ENCODE results near the gene GAB4.

GAB4 gene

GRCh38 chr22:16975155-16975885 is 32.7 kb downstream of the GAB4 start:
- no peak for DNase-seq

DNA sequence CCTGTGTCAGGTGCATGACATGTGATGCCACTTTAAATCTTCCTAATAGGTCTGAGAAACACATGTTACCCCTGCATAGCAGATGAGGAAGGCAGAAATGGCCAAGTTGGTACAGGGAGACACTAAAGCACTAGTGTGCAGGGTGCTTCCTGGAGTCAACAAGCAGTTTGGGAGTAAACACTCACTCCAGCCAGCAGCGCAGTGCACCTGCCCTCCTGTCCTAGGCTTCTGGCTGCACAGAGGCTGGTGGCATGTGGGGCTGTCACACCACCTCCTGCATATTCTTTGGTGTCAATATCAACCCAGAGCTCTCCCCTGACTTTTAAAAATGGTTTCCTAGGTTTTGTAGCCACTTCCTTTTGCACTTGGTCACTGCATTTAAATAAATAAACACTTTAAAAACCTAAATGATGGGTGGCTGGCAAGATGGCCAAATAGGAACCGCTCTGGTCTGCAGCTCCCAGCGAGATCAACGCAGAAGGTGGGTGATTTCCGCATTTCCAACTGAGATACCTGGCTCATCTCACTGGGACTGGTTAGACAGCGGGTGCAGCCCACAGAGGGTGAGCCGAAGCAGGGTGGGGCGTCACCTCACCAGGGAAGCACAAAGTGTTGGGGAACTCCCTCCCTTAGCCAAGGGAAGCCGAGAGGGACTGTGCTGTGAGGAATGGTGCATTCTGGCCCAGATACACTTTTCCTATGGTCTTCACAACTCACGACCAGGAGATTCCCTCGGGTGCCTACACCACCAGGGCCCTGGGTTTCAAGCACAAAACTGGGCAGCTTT is 33.5 kb downstream of the GAB4 start:
- DNase-seq: no peak

- DNase-seq: no peak
Observed at GRCh38 chr22:16973591-16974297, 34.3 kb downstream of the GAB4 start.

DNA sequence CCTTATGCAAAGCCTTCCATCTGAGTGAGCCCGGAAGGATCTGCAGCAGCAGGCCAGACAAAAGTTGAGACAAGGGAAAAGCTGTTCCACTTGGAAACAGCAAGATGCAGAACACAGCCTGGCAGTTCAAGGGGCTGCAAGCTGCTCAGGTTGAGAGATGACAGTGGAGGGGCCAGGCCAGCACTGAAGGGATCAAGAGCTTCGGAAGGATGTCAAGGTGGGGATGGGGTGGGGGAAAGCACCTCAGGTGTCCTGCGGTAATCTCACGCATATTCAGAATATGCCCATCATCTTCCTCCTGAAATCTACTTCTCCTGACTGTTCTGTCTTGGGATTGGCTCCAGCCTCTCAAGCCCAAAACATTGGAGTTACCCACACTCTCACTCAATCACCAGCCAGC is 35.7 kb downstream of the GAB4 start:
- no peak for DNase-seq

GRCh38 chr22:16970446-16970845 is 37.6 kb downstream of the GAB4 start:
- no peak for DNase-seq

DNA sequence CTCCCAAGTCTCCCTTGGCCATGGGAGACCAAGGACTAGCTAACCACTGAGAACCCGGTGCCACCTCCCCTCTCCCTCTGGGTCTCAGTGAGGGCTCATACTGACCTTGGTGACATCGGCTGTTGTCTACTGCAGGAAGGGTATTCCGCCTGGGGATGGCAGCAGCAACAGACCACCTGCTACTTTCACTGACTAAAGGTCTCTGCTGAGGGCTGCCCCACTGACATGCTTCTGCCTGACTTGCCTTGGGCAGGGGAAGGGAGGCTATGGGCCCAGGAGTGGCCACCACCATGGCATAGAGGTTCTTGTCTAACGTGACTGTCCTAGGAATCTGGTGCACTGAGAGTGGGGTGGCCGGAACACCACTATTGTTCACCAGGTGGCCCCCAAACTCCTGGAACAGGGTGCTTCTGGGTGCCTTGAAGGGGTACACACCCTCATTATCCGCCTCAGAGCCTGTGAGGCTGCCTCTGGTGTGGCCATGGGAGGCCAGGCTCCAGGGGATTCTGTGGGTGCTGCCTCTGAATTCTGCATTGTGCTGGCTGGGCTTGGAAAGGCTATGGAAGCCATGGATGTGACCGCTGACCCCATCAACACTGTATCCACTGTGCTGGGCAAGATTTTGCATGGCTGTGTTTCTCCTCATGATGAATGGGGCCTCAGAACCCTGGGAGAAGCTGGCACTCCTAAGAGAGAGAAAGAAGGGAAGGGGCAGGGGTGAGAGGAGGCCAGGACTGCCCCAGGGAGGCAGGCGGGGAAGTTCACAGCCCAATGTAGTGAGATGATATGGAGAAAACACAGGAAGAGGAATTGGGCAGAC is 38.3 kb downstream of the GAB4 start:
- no peak for DNase-seq

GRCh38 chr22:16968218-16968595 is 39.8 kb downstream of the GAB4 start:
- DNase-seq: no peak

DNA sequence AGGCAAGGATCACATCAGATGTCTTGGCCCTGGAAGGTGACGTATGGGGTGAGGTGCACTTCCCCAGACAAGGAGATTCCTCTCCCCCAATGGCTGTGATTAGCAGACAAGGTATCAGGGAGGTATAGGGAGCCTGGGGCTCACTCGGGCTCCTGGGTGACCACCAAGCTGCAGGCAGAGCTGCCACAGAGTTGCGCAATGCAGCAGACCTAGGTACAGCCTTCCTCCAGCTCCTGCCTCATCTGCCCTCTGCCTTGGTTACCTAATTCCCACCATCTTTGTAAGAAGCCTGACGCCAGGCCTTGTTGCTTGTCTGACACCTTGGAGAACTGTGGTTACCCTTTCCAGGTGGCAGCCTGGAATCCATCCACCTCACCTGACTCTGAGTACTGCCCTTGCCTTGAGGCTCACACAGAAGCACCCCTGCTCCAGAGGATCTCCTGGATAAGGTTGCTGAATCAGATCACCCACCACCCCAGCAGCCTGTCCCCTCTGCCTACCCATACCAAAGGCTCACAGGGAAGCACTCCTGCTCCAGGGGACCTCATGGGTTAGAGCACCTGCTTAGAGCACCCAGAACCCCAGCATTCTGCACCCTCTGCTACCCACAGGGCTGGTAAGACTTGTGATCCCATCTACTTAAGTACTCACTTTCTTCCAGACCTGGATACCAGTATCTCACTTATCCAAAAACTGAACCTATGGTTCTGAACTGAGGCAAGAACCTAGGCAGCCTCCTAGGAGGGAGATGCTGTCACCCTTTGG is 40.4 kb downstream of the GAB4 start:
- DNase-seq: no peak

DNA sequence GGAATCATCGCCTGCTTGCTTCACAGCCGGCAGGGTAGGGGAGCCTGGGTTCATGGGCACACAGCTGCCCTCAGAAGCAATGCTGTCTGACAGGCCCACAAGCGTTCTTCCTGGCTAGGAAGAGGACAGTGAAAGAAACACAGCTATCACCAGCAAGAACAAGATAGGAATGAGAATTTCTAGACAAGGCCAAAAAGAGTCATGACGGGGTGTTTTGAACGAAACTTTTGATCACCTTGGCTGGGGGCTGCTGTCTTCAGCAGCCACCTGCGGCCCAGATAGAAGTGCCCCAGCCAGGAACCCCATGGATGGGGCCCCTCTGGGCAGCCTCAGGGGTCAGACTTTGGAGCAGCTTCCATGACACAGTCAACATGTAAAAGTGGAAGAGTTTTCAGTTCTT is 41.8 kb downstream of the GAB4 start:
- no peak for DNase-seq

DNA sequence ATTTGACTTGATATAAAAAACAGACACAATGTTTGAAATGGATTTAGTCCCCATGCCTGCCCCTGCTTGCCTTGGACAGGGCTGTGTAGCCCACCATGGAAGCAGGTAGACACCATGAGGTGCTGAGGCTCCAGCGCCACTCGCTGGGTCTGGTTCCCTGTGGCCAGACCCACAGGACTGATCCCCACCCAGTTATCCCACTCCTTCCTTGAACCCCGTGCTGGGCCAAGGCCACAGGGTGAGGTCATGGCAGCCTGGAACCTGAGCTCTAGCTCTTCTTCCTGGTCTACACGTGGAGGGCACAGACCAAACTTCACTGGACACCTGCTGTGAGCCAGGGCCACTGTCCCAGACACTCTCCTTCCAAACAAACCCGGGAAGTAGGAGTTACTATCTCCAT is 42.5 kb downstream of the GAB4 start:
- DNase-seq: no peak

- no peak for DNase-seq
Observed at GRCh38 chr22:16965083-16965482, 42.9 kb downstream of the GAB4 start.

- DNase-seq: no peak
Observed at GRCh38 chr22:16964366-16964765, 43.7 kb downstream of the GAB4 start.

GRCh38 chr22:16963189-16963945 is 44.7 kb downstream of the GAB4 start:
- no peak for DNase-seq

DNA sequence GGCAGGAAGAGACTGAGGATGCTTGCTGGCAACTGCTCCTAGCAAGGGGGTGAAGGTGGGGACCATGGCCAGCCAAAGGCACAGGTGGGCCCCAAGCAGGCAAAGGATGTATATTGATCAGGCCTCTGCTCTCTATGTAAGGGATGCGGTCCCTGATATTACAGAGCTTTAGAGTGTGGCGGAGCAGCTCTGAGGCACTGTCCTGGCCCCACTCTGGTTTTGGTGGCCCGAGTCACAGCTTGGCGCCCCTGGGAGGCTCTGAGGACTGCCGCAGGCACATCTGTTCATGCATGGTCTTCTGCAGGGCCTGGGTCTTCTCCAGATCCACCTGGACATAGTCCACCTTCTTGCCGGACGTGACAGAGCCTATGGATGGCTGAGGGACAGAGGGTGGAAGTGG is 45.5 kb downstream of the GAB4 start:
- no peak for DNase-seq

DNA sequence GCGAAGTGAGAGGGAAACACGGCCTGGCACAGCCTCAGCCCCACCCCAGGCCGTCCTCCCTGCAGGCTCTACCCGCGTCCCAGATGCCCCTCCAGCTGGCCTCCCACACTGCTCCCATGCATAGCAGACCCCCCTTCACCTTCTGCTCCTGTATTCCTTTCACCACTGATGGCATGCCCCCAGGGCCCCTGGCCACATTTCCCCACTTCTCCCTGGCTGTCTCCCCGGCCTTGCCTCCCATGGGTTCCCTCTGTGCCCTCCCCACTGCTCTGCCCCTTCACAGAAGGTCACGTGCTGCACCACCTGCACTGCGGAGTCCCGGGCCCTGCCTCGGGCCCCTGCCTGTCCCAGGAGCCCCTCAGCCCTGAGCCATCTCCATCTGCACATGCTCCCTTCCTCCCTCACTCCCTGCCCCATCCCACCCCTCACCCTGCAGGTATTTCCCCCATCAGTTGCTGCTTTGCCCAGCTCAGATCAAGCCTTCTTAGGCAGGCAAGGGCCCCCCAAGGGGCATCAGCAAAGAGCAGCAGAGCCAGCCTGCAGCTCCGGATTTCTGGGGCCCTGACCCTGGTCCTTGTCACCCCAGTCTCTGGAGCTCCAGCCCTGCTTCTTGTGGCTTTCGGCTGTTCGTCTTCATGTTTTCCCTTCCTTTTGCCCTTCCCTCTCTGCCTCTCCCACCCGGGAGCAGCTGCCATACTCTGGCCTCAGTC is 46.4 kb downstream of the GAB4 start:
- DNase-seq: no peak

DNA sequence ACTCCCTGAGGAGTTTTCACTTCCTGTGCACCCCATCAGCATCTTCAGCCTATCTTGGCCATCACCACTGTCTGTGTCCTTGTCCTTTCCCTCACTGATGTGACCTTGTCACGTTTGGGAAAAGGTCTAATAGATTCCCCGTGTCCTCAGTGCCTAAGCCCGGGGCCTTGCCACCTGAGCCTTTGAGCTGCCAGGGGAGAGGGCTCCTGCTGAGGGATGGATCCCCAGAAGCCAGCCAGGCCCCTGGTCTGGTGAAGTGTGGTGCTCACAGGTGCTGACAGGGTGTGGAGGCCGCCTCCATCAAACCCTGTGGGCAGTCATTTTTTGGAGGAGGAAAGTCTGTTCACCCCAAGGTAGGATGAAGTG is 47.2 kb downstream of the GAB4 start:
- no peak for DNase-seq

GRCh38 chr22:16960220-16960883 is 47.7 kb downstream of the GAB4 start:
- DNase-seq: no peak

- DNase-seq: no peak
Observed at GRCh38 chr22:16959345-16959930, 48.6 kb downstream of the GAB4 start.

DNA sequence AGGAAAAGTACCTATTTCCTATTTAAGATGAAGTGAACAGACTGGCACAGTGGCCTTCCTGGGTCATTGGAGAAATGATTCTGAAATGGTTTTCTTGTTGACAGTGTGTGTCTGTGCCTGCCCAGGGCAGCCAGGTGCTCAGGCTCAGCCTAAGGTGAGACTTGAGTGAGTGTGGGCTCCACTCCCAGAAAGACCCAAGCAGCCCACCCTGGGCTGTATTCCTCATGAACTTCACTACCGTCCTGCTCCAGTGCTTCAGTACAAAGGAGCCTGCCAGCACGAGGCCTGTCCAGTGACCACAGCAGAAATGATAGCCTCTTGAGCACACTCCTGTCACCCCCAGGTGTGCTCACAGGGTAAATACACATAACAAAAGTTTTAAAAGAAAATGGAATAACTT is 49.5 kb downstream of the GAB4 start:
- DNase-seq: no peak

DNA sequence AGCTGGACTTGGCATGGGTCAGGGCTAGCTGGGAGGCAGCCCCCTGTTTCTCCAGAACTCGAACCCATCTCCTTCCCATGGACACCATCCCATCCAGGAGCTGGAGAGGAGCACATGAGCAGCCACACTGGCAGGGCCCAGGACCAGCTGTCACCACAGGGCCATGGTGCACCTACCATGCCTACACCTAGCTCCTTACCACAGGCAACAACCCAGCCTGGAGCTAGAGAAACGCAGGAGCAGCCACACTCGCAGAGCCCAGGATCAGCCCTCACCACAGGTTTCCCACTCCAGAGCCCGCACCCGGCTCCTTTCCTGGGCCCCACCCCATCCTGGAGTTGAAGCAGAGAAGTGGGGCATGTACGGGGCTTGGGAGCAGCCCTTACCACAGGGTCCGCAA is 50.2 kb downstream of the GAB4 start:
- DNase-seq: no peak

All from CD4-positive, alpha-beta T cell treated with Interleukin-15 for 1 hour (primary cell).